Transverse colon (tissue), 3 donors: ENCODE measurements around the gene BPGM.

Experiments
- CTCF ChIP-seq, 5 experiments: fragments of 200-600 bp in 3 of 5; fragments of 450-650 bp in 2 of 5; sonication (generic) in 3 of 5; IDR thresholded peaks; 1 replicate in 2 of 5; 2 replicates in 3 of 5; pipeline ENCODE4 v1.5.1; 2016 to 2017; ENCODE audit warnings: antibody characterized with exemption in 5 of 5, inconsistent platforms in 3 of 5, mild to moderate bottlenecking in 2 of 5, moderate library complexity in 1 of 5
- EP300 ChIP-seq: sonication (generic); formaldehyde crosslinking; IDR thresholded peaks from one replicate; pipeline ENCODE4 v1.6.1; 2017; ENCODE audit warnings: antibody characterized with exemption, low read depth

- no peak for TF ChIP-seq EP300
- TF ChIP-seq CTCF (IDR thresholded peaks at IDR 0.05), result no peak
These were observed 9.2 kb upstream of the BPGM start for GRCh38 chr7:134637441-134637840.
